Measurements from ENCODE around the gene TJP1.
"Not testable (repeated sequence)": the region's sequence is repeated elsewhere in the genome, so short reads cannot be mapped to it uniquely, and the experiment has no call there.

TJP1 gene

GRCh38 chr15:29681166-29681845 lies 141.0 kb downstream of the TJP1 start:
- DNase-seq (ENCODE audit: low read depth) = no peak

GRCh38 chr15:29680465-29681165 lies 141.7 kb downstream of the TJP1 start:
- DNase-seq (ENCODE audit: low read depth) = no peak

DNA sequence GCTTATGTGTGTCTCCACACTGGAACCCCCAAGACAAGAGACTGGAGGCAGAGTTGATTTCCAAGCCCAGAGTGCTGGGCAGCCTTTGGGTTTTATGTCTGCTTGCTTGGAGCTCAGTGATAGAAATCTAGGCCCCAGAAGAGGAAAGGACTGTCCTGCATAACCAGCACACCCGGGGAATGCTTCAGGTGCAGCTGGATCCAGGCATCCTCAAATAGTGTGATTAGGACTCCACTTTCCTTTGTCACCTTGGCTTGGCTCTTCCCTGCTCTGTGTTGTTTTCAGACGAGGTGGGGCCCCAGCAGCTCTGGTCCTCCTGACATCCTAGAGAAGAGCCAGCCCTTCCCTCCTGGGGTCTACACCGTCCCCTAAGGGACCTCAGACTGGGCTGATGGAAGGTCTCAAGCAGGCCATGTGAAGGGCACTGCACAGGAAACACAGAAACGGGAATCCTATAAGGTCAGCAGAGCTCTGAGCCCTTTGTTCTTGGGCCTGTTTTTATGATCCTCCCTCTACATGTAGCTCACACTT lies 143.7 kb downstream of the TJP1 start:
- no peak for DNase-seq (ENCODE audit: low read depth)

DNA sequence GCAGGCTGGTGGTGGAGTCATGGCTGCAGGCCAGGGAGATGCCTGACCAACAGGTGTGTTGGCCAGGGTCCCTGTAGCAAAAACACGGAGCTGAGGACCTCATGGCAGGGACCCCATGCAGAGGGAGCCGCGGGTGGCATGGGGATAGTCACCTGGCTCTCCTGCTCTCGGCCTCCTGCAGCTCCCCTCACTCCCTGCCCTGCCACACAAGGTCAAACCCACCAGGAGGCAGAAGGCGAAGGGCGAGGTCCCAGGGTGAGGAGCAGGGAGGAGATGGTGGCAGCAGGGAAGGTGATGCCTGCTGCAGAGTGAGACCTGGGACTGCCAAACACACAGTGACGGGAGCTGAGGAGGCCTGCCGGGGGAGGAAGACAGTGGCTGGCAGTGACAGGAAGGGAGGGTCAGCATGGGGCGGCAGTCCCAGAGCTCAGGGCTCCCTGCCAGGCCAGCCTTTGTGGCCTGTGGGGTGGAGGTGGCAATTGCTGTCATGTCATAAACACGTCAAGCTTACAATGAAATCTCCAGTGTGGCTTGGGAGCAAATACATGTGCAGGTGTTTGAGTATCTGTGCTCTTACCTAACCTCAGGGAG lies 144.3 kb downstream of the TJP1 start:
- no peak for DNase-seq (ENCODE audit: low read depth)

- DNase-seq (ENCODE audit: low read depth) = no peak
Observed at GRCh38 chr15:29677455-29677854, 144.8 kb downstream of the TJP1 start.

- DNase-seq (ENCODE audit: low read depth) = no peak
Observed at GRCh38 chr15:29676961-29677402, 145.3 kb downstream of the TJP1 start.

GRCh38 chr15:29676374-29676960 lies 145.8 kb downstream of the TJP1 start:
- DNase-seq (ENCODE audit: low read depth) = not testable (repeated sequence)

DNA sequence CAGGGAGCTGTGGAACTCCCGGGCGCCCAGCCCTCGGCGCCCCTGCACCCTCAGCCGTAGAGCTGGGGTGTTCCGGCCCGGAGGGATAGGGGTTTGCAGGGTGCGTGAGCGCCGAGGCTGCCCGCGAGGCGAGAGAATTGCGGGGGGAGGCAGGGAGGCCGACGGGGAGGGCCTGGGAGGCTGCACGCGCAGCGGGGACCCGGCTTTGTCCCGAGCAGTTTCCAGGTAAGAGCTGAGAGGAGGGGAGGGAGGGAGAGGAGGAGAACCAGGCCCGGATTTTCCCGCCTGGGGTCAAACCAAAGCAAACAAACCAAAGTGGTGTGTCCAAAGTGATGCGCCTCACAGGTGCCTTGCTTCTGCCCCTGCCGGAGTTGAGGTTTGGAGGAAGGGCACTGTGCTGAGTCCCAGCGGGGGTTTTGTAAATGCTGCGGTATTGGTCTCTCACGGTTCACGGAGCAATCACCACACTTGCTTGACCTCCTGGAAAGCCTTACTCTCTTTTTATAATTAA lies 146.4 kb downstream of the TJP1 start:
- no peak for DNase-seq (ENCODE audit: low read depth)

- DNase-seq (ENCODE audit: low read depth) = no peak
Observed at GRCh38 chr15:29674661-29675533, 147.4 kb downstream of the TJP1 start.

- DNase-seq (ENCODE audit: low read depth) = no peak
Observed at GRCh38 chr15:29672923-29673809, 149.1 kb downstream of the TJP1 start.

- no peak for DNase-seq (ENCODE audit: low read depth)
Observed at GRCh38 chr15:29672446-29672845, 149.8 kb downstream of the TJP1 start.

DNA sequence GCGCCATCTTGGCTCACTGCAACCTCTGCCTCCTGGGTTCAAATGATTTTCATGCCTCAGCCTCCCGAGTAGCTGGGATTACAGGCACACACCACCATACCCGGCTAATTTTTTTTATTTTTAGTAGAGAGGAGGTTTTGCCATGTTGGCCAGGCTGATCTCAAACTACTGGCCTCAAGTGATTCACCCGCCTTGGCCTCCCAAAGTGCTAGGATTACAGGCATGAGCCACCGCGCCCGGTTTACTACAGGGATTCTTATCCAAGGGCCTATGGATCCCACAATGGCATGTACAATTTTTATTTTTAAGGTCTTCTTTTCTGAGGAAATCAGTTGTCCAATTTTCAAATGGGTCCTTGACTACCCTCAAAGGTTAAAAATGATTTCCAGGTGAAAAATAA lies 150.2 kb downstream of the TJP1 start:
- not testable (repeated sequence) for DNase-seq (ENCODE audit: low read depth)

- no peak for DNase-seq (ENCODE audit: low read depth)
Observed at GRCh38 chr15:29670998-29671981, 151.0 kb downstream of the TJP1 start.

GRCh38 chr15:29670266-29670665 lies 152.0 kb downstream of the TJP1 start:
- DNase-seq (ENCODE audit: low read depth) = no peak

DNA sequence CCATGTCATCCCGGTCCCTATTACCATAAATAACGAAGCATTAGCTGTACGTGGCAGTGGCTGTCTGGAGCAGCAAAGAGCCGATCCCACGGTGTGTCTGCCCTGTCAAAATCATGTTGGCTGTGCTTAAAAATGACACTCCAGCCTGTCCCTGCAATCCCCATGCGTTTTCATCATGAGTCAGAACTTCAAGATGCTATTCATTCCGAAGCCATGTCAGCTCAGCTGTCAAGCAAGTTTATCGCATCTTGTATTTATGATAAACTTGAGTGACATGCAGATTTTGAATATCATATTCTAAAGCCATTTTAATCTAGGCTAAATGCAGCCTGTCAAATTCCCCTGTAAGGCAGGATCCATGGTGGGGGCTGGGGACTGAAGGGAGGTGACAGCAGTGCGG lies 152.4 kb downstream of the TJP1 start:
- no peak for DNase-seq (ENCODE audit: low read depth)

DNA sequence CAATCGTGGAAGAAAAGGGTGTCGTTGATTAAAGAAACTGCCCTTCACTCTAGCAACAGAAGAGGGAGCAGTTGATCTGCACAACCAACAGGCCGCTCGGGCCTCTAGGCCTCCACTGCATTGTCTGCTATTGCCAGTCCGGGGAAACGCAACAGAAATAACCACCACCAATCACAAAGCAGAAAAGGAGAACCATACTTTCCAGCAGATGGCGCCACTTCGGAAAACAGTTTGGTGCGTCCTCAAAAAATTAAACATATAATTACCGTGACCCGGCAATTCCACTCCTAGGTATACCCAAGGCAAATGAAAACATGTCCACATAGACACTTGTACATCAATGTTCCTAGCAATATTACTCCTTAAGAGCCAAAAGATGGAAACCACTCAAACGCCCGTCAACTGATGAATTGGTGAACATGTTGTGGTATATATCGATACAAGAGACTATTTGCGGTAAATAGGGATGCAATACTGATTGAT lies 154.1 kb downstream of the TJP1 start:
- no peak for DNase-seq (ENCODE audit: low read depth)

GRCh38 chr15:29666241-29666640 lies 156.0 kb downstream of the TJP1 start:
- no peak for DNase-seq (ENCODE audit: low read depth)

GRCh38 chr15:29665444-29666003 lies 156.7 kb downstream of the TJP1 start:
- no peak for DNase-seq (ENCODE audit: low read depth)

- DNase-seq (ENCODE audit: low read depth) = no peak
Observed at GRCh38 chr15:29664406-29664805, 157.9 kb downstream of the TJP1 start.

Measured in stimulated activated CD8-positive, alpha-beta memory T cell treated with anti-CD3 and anti-CD28 coated beads, Interleukin-15, amount 100 ng/mL, for 1 hour (primary cell).